H1 (cell line): Measurements from ENCODE around the gene GARNL3. TPM values are rescaled to one million over a fixed set of nuclear protein-coding genes. Genes with fewer than 3 reads are reported as not detected.

Source experiments
- CTCF ChIA-PET: fragments of 300-600 bp; sonication (Branson Sonifier 250); formaldehyde crosslinking; loops from one replicate; lab custom pipeline; 2021; ENCODE audit not compliant: partially characterized antibody; lab: Charles Lee
- POLR2A ChIA-PET: fragments of 300-600 bp; sonication (Branson Sonifier 250); formaldehyde crosslinking; loops from one replicate; lab custom pipeline; 2021; ENCODE audit warnings: inconsistent platforms; ENCODE audit not compliant: partially characterized antibody; lab: Charles Lee
- DNase-seq, 2 experiments: peaks; one replicate each; pipeline versions ENCODE4 v3.0.0 to v3.0.0-alpha.2; 2010 to 2022; ENCODE audit warnings: low spot score in 2 of 2, low read depth in 1 of 2, mixed read lengths in 1 of 2
- FAIRE-seq: peaks from 2 replicates; lab custom pipeline; 2011; peaks lifted over from hg19 to GRCh38; lab: Jason Lieb, UNC
- H2AFZ ChIP-seq: 2 replicates; pipeline ENCODE4 v1.8.1; 2012; ENCODE audit warnings: low read length, inconsistent platforms
- H2AK5ac ChIP-seq: 2 replicates; pipeline ENCODE4 v1.6.1; 2013; ENCODE audit warnings: low read depth, low read length
- H2BK120ac ChIP-seq: replicated peaks from 2 replicates; pipeline ENCODE3; 2013; ENCODE audit warnings: low read depth, low read length, inconsistent platforms
- H2BK12ac ChIP-seq: 2 replicates; pipeline ENCODE4 v1.6.1; 2013; ENCODE audit warnings: low read depth, low read length
- H2BK15ac ChIP-seq: 2 replicates; pipeline ENCODE4 v1.6.1; 2013; ENCODE audit warnings: low read length
- H2BK20ac ChIP-seq: 2 replicates; pipeline ENCODE4 v1.6.1; 2013; ENCODE audit warnings: low read length
- H2BK5ac ChIP-seq: 2 replicates; pipeline ENCODE4 v1.6.1; 2013; ENCODE audit warnings: low read depth, low read length
- H3K14ac ChIP-seq: 2 replicates; pipeline ENCODE4 v1.6.1; 2013; ENCODE audit warnings: inconsistent platforms; ENCODE audit not compliant: insufficient read length
- H3K18ac ChIP-seq: 2 replicates; pipeline ENCODE4 v1.6.1; 2013; ENCODE audit warnings: low read length; ENCODE audit errors: extremely low read depth
- H3K23ac ChIP-seq: 2 replicates; pipeline ENCODE4 v1.6.1; 2013; ENCODE audit warnings: inconsistent platforms; ENCODE audit not compliant: insufficient read length
- H3K23me2 ChIP-seq: 2 replicates; pipeline ENCODE4 v1.6.1; 2013; ENCODE audit warnings: low read depth, low read length
- H3K27ac ChIP-seq: 2 replicates; pipeline ENCODE4 v1.6.1; 2011; ENCODE audit warnings: low read depth, low read length, inconsistent platforms
- H3K27me3 ChIP-seq, 4 experiments: replicated peaks in 1 of 4; 1 replicate in 1 of 4; 2 replicates in 3 of 4; pipeline versions ENCODE4 v1.6.1 to v1.8.1; 2011 to 2013; ENCODE audit warnings: low read length in 3 of 4, mild to moderate bottlenecking in 3 of 4, inconsistent platforms in 2 of 4, mixed read lengths in 2 of 4, moderate library complexity in 1 of 4; ENCODE audit not compliant: control insufficient read depth in 3 of 4, insufficient read depth in 3 of 4; ENCODE audit errors: extremely low read depth in 1 of 4
- H3K36me3 ChIP-seq, 4 experiments: 2 replicates each; pipeline versions ENCODE4 v1.6.1 to v1.8.1; 2011 to 2013; ENCODE audit warnings: mild to moderate bottlenecking in 4 of 4, low read length in 3 of 4, moderate library complexity in 2 of 4, control low read depth in 1 of 4, inconsistent platforms in 1 of 4; ENCODE audit not compliant: insufficient read depth in 4 of 4, control insufficient read depth in 2 of 4
- H3K4ac ChIP-seq: replicated peaks from 2 replicates; pipeline ENCODE3; 2013; ENCODE audit warnings: low read length, low read depth, mixed read lengths, inconsistent platforms; ENCODE audit not compliant: insufficient read length
- H3K4me1 ChIP-seq, 4 experiments: replicated peaks in 1 of 4; 1 replicate in 1 of 4; 2 replicates in 3 of 4; pipeline versions ENCODE4 v1.6.1 to v1.8.1; 2011 to 2013; ENCODE audit warnings: low read length in 3 of 4, inconsistent platforms in 2 of 4, mixed read lengths in 1 of 4; ENCODE audit not compliant: insufficient read depth in 4 of 4, control insufficient read depth in 3 of 4
- H3K4me2 ChIP-seq, 2 experiments: 2 replicates each; pipeline versions ENCODE4 v1.6.1 to v1.8.1; 2011 to 2013; ENCODE audit warnings: low read depth in 2 of 2, low read length in 2 of 2, control low read depth in 1 of 2, inconsistent platforms in 1 of 2, mild to moderate bottlenecking in 1 of 2; ENCODE audit not compliant: insufficient read depth in 1 of 2
- H3K4me3 ChIP-seq, 4 experiments: fragments of 200-600, 300-600 bp in 1 of 4; sonication (generic), shearing (Covaris generic), sonication (Bioruptor Twin) in 1 of 4; 2 replicates each; pipeline versions ENCODE4 v1.5.1 to v1.8.1; 2011 to 2016; ENCODE audit warnings: low read length in 4 of 4, low read depth in 3 of 4, control low read depth in 2 of 4, inconsistent platforms in 2 of 4, mild to moderate bottlenecking in 2 of 4, mixed read lengths in 1 of 4, moderate library complexity in 1 of 4; ENCODE audit not compliant: insufficient read depth in 2 of 4; ENCODE audit errors: extremely low read depth in 1 of 4
- H3K56ac ChIP-seq: replicated peaks from 2 replicates; pipeline ENCODE3; 2013; ENCODE audit warnings: low read depth, mild to moderate bottlenecking, mixed read lengths, low read length, inconsistent platforms; ENCODE audit not compliant: insufficient read length
- H3K79me1 ChIP-seq: 2 replicates; pipeline ENCODE4 v1.6.1; 2013; ENCODE audit warnings: low read depth, low read length, control low read depth
- H3K79me2 ChIP-seq, 2 experiments: 2 replicates each; pipeline versions ENCODE4 v1.6.1 to v1.8.1; 2012 to 2013; ENCODE audit warnings: low read length in 2 of 2, mild to moderate bottlenecking in 2 of 2, inconsistent platforms in 1 of 2; ENCODE audit not compliant: insufficient read depth in 2 of 2, control insufficient read depth in 1 of 2
- H3K9ac ChIP-seq, 4 experiments: replicated peaks in 1 of 4; 1 replicate in 1 of 4; 2 replicates in 3 of 4; pipeline versions ENCODE4 v1.6.1 to v1.8.1; 2011 to 2013; ENCODE audit warnings: low read depth in 3 of 4, low read length in 3 of 4, control low read depth in 2 of 4, mild to moderate bottlenecking in 2 of 4, moderate library complexity in 2 of 4, inconsistent platforms in 1 of 4; ENCODE audit errors: extremely low read depth in 1 of 4
- H3K9me3 ChIP-seq, 2 experiments: 2 replicates each; pipeline versions ENCODE4 v1.6.1 to v1.8.1; 2012 to 2013; ENCODE audit warnings: mild to moderate bottlenecking in 2 of 2, moderate library complexity in 2 of 2, control low read depth in 1 of 2, inconsistent platforms in 1 of 2, low read depth in 1 of 2, low read length in 1 of 2, mixed read lengths in 1 of 2; ENCODE audit not compliant: insufficient read depth in 2 of 2
- H4K20me1 ChIP-seq, 2 experiments: replicated peaks in 1 of 2; 2 replicates each; pipeline versions ENCODE3 to v1.8.1; 2011 to 2013; ENCODE audit warnings: inconsistent platforms in 2 of 2, low read length in 2 of 2, mild to moderate bottlenecking in 1 of 2; ENCODE audit not compliant: insufficient read depth in 2 of 2, control insufficient read depth in 1 of 2
- H4K5ac ChIP-seq: 2 replicates; pipeline ENCODE4 v1.6.1; 2013; ENCODE audit warnings: low read length, low read depth, mixed read lengths, inconsistent platforms; ENCODE audit not compliant: insufficient read length
- H4K8ac ChIP-seq: 2 replicates; pipeline ENCODE4 v1.8.0; 2013; ENCODE audit warnings: mild to moderate bottlenecking, moderate library complexity, low read length, inconsistent platforms; ENCODE audit not compliant: insufficient read depth; ENCODE audit errors: extremely low read depth
- H4K91ac ChIP-seq: replicated peaks from 2 replicates; pipeline ENCODE3; 2013; ENCODE audit warnings: low read length, mixed read lengths, inconsistent platforms; ENCODE audit not compliant: insufficient read length
- BRCA1 ChIP-seq: IDR thresholded peaks from 2 replicates; pipeline ENCODE4 v1.6.1; 2012; ENCODE audit warnings: low read depth, low read length, improper control_type of control experiment
- CBX8 ChIP-seq: fragments of 300-800, 300-1000 bp; sonication (generic); IDR thresholded peaks from 2 replicates; pipeline ENCODE4 v1.7.1; 2016; ENCODE audit warnings: low read depth, low read length, borderline replicate concordance
- CEBPB ChIP-seq: IDR thresholded peaks from 2 replicates; pipeline ENCODE4 v1.6.1; 2012; ENCODE audit warnings: low read depth, low read length
- HDAC6 ChIP-seq: IDR thresholded peaks from one replicate; pipeline ENCODE4 v1.7.1; 2012; ENCODE audit warnings: low read depth, mild to moderate bottlenecking, inconsistent platforms, low read length, moderate library complexity
- KDM1A ChIP-seq: fragments of 200-600, 300-600 bp; sonication (generic); IDR thresholded peaks from 2 replicates; pipeline ENCODE4 v1.7.1; 2016; ENCODE audit warnings: mild to moderate bottlenecking, low read length, borderline replicate concordance
- KDM5A ChIP-seq: fragments of 200-600 bp; IDR thresholded peaks from 2 replicates; pipeline ENCODE4 v1.7.1; 2012; ENCODE audit warnings: mild to moderate bottlenecking, low read length, inconsistent platforms, mixed read lengths
- NANOG ChIP-seq: IDR thresholded peaks from 2 replicates; pipeline ENCODE4 v1.6.1; 2011; ENCODE audit warnings: low read length, low read depth, mild to moderate bottlenecking, inconsistent platforms; ENCODE audit not compliant: insufficient read depth, poor library complexity, severe bottlenecking
- PHF8 ChIP-seq: fragments of 200-600 bp; sonication (generic); conservative IDR thresholded peaks from 2 replicates; pipeline ENCODE4 v1.7.1; 2012; ENCODE audit warnings: low read depth, mild to moderate bottlenecking, inconsistent platforms, low read length, moderate library complexity
- POLR2AphosphoS5 ChIP-seq: IDR thresholded peaks from 2 replicates; pipeline ENCODE4 v1.6.1; 2011; ENCODE audit warnings: low read depth, low read length
- SAP30 ChIP-seq: fragments of 300-600 bp; sonication (generic); IDR thresholded peaks from 2 replicates; pipeline ENCODE4 v1.7.1; 2012; ENCODE audit warnings: low read length, moderate library complexity, mild to moderate bottlenecking, inconsistent platforms; ENCODE audit not compliant: insufficient read depth, insufficient replicate concordance
- SP2 ChIP-seq: IDR thresholded peaks from 2 replicates; pipeline ENCODE4 v1.6.1; 2012; ENCODE audit warnings: mild to moderate bottlenecking, low read length, inconsistent platforms
- WGBS, 2 experiments: shearing (Covaris generic) in 1 of 2; methylation state at CpG; one replicate each; pipeline versions ENCODE4 v1.1.6 to v1.1.7; 2013 to 2015; ENCODE audit warnings: low lambda C conversion rate in 2 of 2, mixed read lengths in 2 of 2, inconsistent platforms in 1 of 2, low coverage in 1 of 2, missing lambda C conversion rate in 1 of 2; ENCODE audit not compliant: insufficient replicate concordance in 2 of 2, insufficient coverage in 1 of 2, insufficient read length in 1 of 2; ENCODE audit errors: extremely low coverage in 1 of 2, missing lambda C conversion rate in 1 of 2; 5-methylcytosine and 5-hydroxymethylcytosine counted together
- polyA plus RNA-seq, 7 experiments: library from polyadenylated mRNA; depleted of rRNA in 3 of 7; stranded (reverse) in 5 of 7; unstranded in 2 of 7; fragments of >200 nt in 5 of 7; fragments of 200-250 nt in 2 of 7; gene quantifications; 1 replicate in 5 of 7; 2 replicates in 1 of 7; 4 replicates in 1 of 7; pipeline versions ENCODE4 v1.2.1 to v1.2.3, GENCODE V29; 2011 to 2013; ENCODE audit warnings: missing spikeins in 2 of 7, mixed read lengths in 2 of 7
- total RNA-seq: library from RNA; stranded (reverse); fragmentation: NEBNext Ultra II Directional; extraction: Animal tissue kit (Norgen Biotek cat#: 25700); gene quantifications from 2 replicates; pipeline ENCODE4 v1.2.1, GENCODE V29; 2021
- TF ChIP-seq, protein P1 (sequence below), 3 experiments: IDR thresholded peaks; 1 replicate in 2 of 3; 2 replicates in 1 of 3; pipeline versions ENCODE4 v1.5.1 to v1.6.1; 2011; ENCODE audit warnings: low read length in 3 of 3, mild to moderate bottlenecking in 3 of 3, inconsistent platforms in 2 of 3, low read depth in 1 of 3, moderate library complexity in 1 of 3; ENCODE audit not compliant: insufficient read depth in 1 of 3; ENCODE audit errors: control extremely low read depth in 1 of 3

GARNL3 gene
- total and polyA plus RNA-seq, 2 of the 8 experiments (the other 6 are each of a cell fraction or from before 2014, with no cell fraction given): 6.5 to 18.3 TPM

DNA sequence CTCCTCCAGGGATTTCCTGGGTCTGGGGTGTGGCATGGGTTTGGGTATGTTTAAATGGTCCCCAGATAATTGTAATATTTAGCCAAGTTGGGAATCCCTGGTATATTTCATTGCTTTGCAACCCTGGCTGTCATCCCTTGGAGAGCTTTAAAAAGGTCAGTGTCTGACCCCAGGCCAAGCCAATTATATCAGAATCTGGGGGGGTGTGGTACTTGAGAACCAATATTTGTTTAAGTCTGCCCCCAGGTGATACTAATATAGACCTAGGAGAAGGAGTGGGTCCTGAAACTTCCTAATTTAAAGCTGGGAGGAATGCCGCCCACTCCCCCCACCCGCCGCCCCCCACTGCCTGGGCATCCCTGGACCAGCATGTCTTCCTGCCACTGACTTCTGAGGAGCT, 94.2 kb downstream of the GARNL3 start:
- Histone ChIP-seq H2BK20ac (no peak overlapping the region), H3K9ac (no peak overlapping the region), H3K36me3 (peaks cover 0 to 7% (median 0%) of the 10 kb centered on the region in 4 experiments; a peak in 2 of 8 replicates), H3K4me3 (no peak overlapping the region), H3K14ac (no peak overlapping the region), H4K20me1 (no peaks in the 10 kb centered on the region), H2BK12ac (no peak overlapping the region), H4K5ac (no peak overlapping the region), H2AK5ac (no peak overlapping the region), H3K56ac (no peak overlapping the region), H3K79me1 (no peaks in the 10 kb centered on the region), H3K23me2 (no peaks in the 10 kb centered on the region), H2BK5ac (no peak overlapping the region), H3K18ac (no peak overlapping the region), H3K23ac (no peak overlapping the region), H3K27me3 (no peaks in the 10 kb centered on the region), H3K9me3 (no peaks in the 10 kb centered on the region), H4K8ac (no peak overlapping the region), H2BK15ac (no peak overlapping the region), H2BK120ac (no peak overlapping the region), H3K4me1 (peaks cover 4 to 16% (median 9%) of the 10 kb centered on the region in 4 experiments), H3K27ac (no peak overlapping the region), H2AFZ (no peak overlapping the region), H4K91ac (no peak overlapping the region), H3K79me2 (no peaks in the 10 kb centered on the region), H3K4ac (no peak overlapping the region), H3K4me2 (no peak overlapping the region)
- FAIRE-seq (no peak), DNase-seq (no peak)
- ChIA-PET POLR2A (interaction anchor here (2.7 kb wide), 1 partner anchor 11 kb away, joined by 11 read pairs; no protein-coding TSS in a partner anchor), CTCF (interaction anchor here (0.9 to 2.5 kb wide), 7 partner anchors 9 to 144 kb away, joined by 3 to 33 read pairs (median 4); no protein-coding TSS in a partner anchor)
- 93% methylated on average over 2 of the region's 3 CpGs; no CpG with 5 or more reads in 1 of the 2 experiments for WGBS, 2 experiments
- TF ChIP-seq PHF8 (no peak), POLR2AphosphoS5 (no peak), CEBPB (no peak), NANOG (no peak), CBX8 (no peak), KDM5A (no peak), HDAC6 (no peak), SAP30 (no peak), KDM1A (no peak), BRCA1 (no peak), SP2 (no peak)
- TF ChIP-seq, protein P1, sequence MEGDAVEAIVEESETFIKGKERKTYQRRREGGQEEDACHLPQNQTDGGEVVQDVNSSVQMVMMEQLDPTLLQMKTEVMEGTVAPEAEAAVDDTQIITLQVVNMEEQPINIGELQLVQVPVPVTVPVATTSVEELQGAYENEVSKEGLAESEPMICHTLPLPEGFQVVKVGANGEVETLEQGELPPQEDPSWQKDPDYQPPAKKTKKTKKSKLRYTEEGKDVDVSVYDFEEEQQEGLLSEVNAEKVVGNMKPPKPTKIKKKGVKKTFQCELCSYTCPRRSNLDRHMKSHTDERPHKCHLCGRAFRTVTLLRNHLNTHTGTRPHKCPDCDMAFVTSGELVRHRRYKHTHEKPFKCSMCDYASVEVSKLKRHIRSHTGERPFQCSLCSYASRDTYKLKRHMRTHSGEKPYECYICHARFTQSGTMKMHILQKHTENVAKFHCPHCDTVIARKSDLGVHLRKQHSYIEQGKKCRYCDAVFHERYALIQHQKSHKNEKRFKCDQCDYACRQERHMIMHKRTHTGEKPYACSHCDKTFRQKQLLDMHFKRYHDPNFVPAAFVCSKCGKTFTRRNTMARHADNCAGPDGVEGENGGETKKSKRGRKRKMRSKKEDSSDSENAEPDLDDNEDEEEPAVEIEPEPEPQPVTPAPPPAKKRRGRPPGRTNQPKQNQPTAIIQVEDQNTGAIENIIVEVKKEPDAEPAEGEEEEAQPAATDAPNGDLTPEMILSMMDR (IDR thresholded peaks at IDR 0.05; ENCODE audit: control extremely low read depth in 1 of 3, insufficient read depth in 1 of 3, low read depth in 1 of 3, low read length in 3 of 3): no peak
